Right lobe of liver (tissue), 4 donors: ENCODE data around the gene FLVCR2.

Experiments
- POLR2A ChIP-seq: fragments of 450-650 bp; IDR thresholded peaks from one replicate; pipeline ENCODE4 v1.6.1; 2017; ENCODE audit warnings: antibody characterized with exemption, mild to moderate bottlenecking
- TF ChIP-seq, protein P1 (sequence below), 4 donors: fragments of 200-600 bp in 3 of 4; fragments of 450-650 bp in 1 of 4; IDR thresholded peaks; one replicate each; pipeline versions ENCODE4 v1.5.1 to v1.8.0; 2016 to 2022; ENCODE audit warnings: antibody characterized with exemption in 4 of 4, mild to moderate bottlenecking in 2 of 4
- donor health status: DM: no; HTN: no; CAD: no.
- donor health status: DM: no; HTN: no; CAD: no.
- donor health status: DM: no; HTN: yes; CAD: no.

GRCh38 chr14:75660238-75660629 lies 81.8 kb downstream of the FLVCR2 start:
- TF ChIP-seq, protein P1, sequence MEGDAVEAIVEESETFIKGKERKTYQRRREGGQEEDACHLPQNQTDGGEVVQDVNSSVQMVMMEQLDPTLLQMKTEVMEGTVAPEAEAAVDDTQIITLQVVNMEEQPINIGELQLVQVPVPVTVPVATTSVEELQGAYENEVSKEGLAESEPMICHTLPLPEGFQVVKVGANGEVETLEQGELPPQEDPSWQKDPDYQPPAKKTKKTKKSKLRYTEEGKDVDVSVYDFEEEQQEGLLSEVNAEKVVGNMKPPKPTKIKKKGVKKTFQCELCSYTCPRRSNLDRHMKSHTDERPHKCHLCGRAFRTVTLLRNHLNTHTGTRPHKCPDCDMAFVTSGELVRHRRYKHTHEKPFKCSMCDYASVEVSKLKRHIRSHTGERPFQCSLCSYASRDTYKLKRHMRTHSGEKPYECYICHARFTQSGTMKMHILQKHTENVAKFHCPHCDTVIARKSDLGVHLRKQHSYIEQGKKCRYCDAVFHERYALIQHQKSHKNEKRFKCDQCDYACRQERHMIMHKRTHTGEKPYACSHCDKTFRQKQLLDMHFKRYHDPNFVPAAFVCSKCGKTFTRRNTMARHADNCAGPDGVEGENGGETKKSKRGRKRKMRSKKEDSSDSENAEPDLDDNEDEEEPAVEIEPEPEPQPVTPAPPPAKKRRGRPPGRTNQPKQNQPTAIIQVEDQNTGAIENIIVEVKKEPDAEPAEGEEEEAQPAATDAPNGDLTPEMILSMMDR (IDR thresholded peaks at IDR 0.05), result no peak
- TF ChIP-seq POLR2A, result no peak
